Fibroblast of mammary gland (primary cell): ENCODE measurements around the gene KRTAP3-1.

ENCODE experiments used
- DNase-seq: peaks from one replicate; pipeline ENCODE4 v3.0.0-alpha.2; 2010; ENCODE audit warnings: low read depth
- H3K4me3 ChIP-seq: 2 replicates; pipeline ENCODE4 v1.5.1; 2011; ENCODE audit warnings: low read depth, mild to moderate bottlenecking, low read length, moderate library complexity; ENCODE audit not compliant: control insufficient read depth
- TF ChIP-seq, protein P1 (sequence below): conservative IDR thresholded peaks from 2 replicates; pipeline ENCODE4 v1.5.1; 2011; ENCODE audit warnings: low read depth, low read length, inconsistent platforms; ENCODE audit not compliant: control insufficient read depth, insufficient read depth

The KRTAP3-1 gene

DNA sequence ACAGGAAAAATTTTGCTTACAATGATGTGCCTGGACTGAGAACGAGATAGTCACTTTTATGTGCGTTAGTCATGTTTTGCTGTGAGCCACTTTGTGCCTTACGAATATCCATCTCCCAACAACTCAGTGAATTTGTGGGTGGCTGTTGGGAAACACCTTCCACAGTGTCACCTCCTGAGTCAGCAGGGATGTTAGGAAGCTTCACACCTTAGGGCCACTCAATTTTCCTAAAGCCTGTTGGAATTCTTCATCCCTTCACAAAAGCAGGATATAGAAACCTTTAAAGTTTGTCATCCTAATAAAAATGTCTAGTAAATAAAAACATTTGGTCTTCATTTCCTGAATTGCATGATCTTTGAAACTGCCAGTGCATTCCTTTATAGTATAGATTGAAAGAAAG, 4.3 kb upstream of the KRTAP3-1 start:
- H3K4me3 ChIP-seq = no peak overlapping the region
- DNase-seq = peak; percentile 41
- TF ChIP-seq, protein P1, sequence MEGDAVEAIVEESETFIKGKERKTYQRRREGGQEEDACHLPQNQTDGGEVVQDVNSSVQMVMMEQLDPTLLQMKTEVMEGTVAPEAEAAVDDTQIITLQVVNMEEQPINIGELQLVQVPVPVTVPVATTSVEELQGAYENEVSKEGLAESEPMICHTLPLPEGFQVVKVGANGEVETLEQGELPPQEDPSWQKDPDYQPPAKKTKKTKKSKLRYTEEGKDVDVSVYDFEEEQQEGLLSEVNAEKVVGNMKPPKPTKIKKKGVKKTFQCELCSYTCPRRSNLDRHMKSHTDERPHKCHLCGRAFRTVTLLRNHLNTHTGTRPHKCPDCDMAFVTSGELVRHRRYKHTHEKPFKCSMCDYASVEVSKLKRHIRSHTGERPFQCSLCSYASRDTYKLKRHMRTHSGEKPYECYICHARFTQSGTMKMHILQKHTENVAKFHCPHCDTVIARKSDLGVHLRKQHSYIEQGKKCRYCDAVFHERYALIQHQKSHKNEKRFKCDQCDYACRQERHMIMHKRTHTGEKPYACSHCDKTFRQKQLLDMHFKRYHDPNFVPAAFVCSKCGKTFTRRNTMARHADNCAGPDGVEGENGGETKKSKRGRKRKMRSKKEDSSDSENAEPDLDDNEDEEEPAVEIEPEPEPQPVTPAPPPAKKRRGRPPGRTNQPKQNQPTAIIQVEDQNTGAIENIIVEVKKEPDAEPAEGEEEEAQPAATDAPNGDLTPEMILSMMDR = no peak

DNA sequence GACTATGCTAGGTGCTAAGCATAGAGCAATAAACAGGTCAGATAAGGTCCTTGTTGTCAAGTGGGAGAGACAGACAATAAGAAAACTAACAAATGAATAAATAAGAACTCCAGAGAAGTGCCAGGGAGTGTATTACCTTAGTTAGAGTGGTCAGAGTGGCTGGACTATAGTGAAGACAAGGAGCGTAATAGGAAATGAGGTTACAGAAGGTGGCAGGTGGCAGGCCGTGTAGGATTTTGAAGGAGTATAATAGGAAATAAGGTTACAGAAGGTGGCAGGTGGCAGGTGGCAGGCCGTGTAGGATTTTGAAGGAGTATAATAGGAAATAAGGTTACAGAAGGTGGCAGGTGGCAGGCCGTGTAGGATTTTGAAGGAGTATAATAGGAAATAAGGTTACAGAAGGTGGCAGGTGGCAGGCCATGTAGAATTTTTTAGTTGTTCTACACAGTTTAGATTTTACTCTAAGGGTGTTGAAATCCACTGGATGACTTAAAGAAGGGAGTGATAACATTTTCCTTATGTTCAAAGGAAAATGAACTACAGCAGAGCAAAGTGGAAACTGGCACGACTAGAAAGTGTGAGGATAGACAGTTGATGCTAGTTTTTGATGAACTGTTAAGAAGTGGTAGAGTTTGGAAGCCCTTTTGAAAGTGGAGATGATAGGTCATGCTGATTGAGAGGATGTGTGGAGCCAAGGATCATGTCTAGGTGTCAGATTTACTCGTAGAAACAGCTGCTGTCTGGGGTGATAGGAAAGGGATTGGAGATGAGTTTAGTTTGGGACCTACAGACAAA, 3.6 kb upstream of the KRTAP3-1 start:
- TF ChIP-seq, protein P1 = no peak
- no peak for DNase-seq
- no peak overlapping the region for H3K4me3 ChIP-seq

DNA sequence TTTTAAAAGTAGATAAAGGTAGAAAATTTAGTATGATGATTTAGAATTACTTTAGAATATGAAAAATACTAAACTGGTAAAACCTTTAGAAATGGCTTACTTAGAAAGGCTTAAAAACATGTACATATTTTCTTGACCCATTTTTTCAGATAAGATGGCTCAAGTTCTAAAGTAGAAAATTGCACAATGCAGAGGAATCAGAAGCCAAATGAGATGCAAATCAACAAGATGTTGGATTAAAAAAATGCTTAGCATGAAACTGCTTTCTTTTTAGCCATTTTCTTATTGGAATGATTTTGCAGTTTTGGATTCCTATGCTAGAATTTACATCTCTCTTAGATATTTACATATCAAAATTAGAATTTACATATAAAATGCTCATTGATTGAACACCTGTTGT, 1.5 kb upstream of the KRTAP3-1 start:
- TF ChIP-seq, protein P1 = no peak
- DNase-seq = no peak

DNA sequence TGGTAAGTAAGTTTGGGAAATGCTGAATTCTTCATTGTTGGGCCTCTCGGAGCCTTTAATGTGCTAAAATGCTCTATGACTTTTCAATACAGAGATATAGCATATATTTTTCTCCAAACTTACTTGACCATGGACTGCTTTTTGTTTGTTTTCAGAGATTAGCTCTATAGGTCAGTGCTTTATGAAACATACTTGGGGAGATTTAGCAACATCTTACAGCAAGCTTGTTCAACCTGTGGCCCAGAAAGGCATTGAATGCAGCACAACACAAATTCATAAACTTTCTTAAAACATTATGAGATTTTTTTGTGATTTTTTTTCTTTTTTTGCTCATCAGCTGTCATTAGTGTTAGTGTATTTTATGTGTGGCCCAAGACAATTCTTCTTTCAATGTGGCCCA, 1.0 kb upstream of the KRTAP3-1 start:
- no peak overlapping the region for H3K4me3 ChIP-seq
- no peak for DNase-seq
- TF ChIP-seq, protein P1 = no peak

More for the DNA sequence above, 1.5 kb upstream of the KRTAP3-1 start:
- H3K4me3 ChIP-seq = no peak overlapping the region

DNA sequence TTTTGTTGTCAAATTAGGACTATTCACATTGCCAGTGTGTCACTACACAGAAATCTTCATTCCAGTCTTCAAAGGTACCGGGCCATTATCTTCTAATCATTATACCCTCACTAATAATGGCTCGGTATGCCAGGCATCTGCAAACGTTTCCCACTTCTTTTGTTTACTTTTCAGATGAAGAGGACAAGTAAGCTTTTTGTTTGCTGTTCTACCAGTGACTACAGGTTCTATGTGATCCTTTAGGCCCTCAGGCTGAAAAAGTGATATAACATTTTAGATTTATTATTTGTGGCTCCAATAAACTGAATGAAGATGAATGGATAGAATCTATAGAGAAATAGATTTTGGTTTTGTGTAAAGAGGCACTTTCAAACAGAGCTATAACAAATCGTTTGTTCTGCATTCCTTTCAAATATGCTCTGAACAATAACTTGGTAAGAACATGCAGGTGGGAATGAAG, 403 bp upstream of the KRTAP3-1 start:
- no peak for DNase-seq
- no peak overlapping the region for H3K4me3 ChIP-seq
- TF ChIP-seq, protein P1 = no peak

DNA sequence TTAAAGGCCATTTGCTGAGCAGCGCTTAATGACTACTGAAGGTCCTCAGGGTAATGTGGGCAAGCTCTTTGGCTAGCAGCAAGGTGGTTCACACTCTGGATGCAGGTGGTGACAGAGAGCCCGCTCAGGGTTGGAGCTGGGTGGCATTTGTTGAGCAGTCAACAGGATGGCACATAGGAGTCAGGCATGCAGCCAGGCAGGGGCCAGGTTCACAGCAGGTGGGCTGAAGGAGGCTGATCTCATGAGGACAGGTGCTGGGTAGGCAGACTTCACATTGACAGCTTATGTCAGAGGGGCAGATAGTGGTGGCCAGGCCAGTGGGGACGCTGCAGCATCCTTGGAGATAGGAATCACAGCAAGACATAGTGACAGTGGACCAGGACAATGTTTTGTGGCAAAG, 4.5 kb downstream of the KRTAP3-1 start:
- no peak for DNase-seq
- TF ChIP-seq, protein P1 = no peak
- no peak overlapping the region for H3K4me3 ChIP-seq
